ENCODE results near the gene ZNF689.

DNA sequence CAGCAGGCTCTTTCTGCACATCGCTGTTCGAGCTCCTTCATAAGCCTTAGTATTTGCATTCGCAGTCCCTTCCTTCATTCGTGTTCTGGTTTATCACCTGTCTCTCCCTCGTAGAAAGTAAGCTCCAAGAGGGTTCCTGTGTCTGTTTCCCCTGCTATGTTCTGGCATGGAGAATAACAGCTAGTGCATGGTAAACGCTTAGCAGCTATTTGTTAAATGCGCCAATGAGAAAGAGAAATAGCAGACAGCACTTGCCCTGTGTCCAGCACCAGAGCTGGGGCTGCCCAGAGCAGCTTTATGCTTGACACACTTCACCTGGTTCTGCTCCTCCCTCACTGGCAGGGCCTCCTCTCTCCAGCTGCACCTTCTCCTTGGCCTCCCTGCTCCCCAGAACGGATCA lies 44.2 kb downstream of the ZNF689 start:
- TF ChIP-seq CTCF (IDR thresholded peaks at IDR 0.05) (no peak), POLR2A (IDR thresholded peaks at IDR 0.05) (no peak)

Data from Peyer's patch (tissue), 4 donors.